NCI-H345 treated with DMSO at 0.1 percent for 48 hours (cell line): ENCODE results near the gene FAM78A.

Experiments used
- DNase-seq: peaks from one replicate; lab custom pipeline; 2025; ENCODE audit not compliant: unreplicated experiment; lab: John Stamatoyannopoulos, UW

The FAM78A gene

GRCh38 chr9:131276094-131276888 is at the start of gene FAM78A:
Gene FAM78A, minus strand, starts transcription at chr9:131276510. Its CDS starts 331 bp downstream, at chr9:131276179.
- DNase-seq: no peak

GRCh38 chr9:131324736-131325679 is 48.7 kb upstream of the FAM78A start:
- DNase-seq: no peak

GRCh38 chr9:131323629-131324028 is 47.3 kb upstream of the FAM78A start:
- no peak for DNase-seq

- no peak for DNase-seq
Measured at GRCh38 chr9:131320031-131320685, 43.8 kb upstream of the FAM78A start.

- no peak for DNase-seq
Measured at GRCh38 chr9:131319486-131319885, 43.2 kb upstream of the FAM78A start.

GRCh38 chr9:131318231-131319085 is 42.1 kb upstream of the FAM78A start:
- DNase-seq: no peak

GRCh38 chr9:131312822-131313770 is 36.8 kb upstream of the FAM78A start:
- no peak for DNase-seq

- DNase-seq: no peak
Measured at GRCh38 chr9:131312246-131312645, 35.9 kb upstream of the FAM78A start.

GRCh38 chr9:131310833-131311554 is 34.7 kb upstream of the FAM78A start:
- DNase-seq: no peak

- DNase-seq: no peak
Measured at GRCh38 chr9:131309530-131310276, 33.4 kb upstream of the FAM78A start.

GRCh38 chr9:131308906-131309529 is 32.7 kb upstream of the FAM78A start:
- no peak for DNase-seq

GRCh38 chr9:131308452-131308851 is 32.1 kb upstream of the FAM78A start:
- DNase-seq: no peak

GRCh38 chr9:131307974-131308373 is 31.7 kb upstream of the FAM78A start:
- DNase-seq: no peak

- no peak for DNase-seq
Measured at GRCh38 chr9:131306397-131307004, 30.2 kb upstream of the FAM78A start.

GRCh38 chr9:131304676-131305355 is 28.5 kb upstream of the FAM78A start:
- DNase-seq: no peak
